MCF 10A (cell line): ENCODE measurements around the gene HAO2. TPM values are rescaled to one million over a fixed set of nuclear protein-coding genes. Genes with fewer than 3 reads are reported as not detected.

ENCODE experiments used
- BruUV-seq: library from RNA; stranded (reverse); fragments of 400-500 nt; replicated peaks from 2 replicates; lab custom pipeline; 2021; lab: Mats Ljungman, UMichigan
- CTCF ChIA-PET: fragments of 300-600 bp; sonication (Branson Sonifier 250); formaldehyde crosslinking; extraction: SDS; loops from one replicate; lab custom pipeline; 2021; ENCODE audit warnings: antibody characterized with exemption, inconsistent platforms; lab: Yijun Ruan, JAX
- POLR2A ChIA-PET: fragments of 300-600, 350-650 bp; sonication (Branson Sonifier 250); formaldehyde crosslinking; extraction: SDS; loops from one replicate; lab custom pipeline; 2020; ENCODE audit warnings: antibody characterized with exemption, inconsistent platforms; lab: Yijun Ruan, JAX
- DNase-seq: peaks from one replicate; pipeline ENCODE4 v3.0.0-alpha.2; 2018; ENCODE audit not compliant: unreplicated experiment
- H3K27ac Mint-ChIP-seq: one replicate; pipeline ENCODE4 v1.8.0; 2022; ENCODE audit warnings: mild to moderate bottlenecking, low read depth, mixed read lengths; ENCODE audit not compliant: unreplicated experiment
- H3K27me3 Mint-ChIP-seq: one replicate; pipeline ENCODE4 v1.8.0; 2022; ENCODE audit warnings: mixed read lengths; ENCODE audit not compliant: insufficient read depth, unreplicated experiment
- H3K36me3 Mint-ChIP-seq: one replicate; pipeline ENCODE4 v1.8.0; 2022; ENCODE audit warnings: mild to moderate bottlenecking, moderate library complexity, mixed read lengths; ENCODE audit not compliant: insufficient read depth, unreplicated experiment
- H3K4me1 Mint-ChIP-seq: one replicate; pipeline ENCODE4 v1.8.0; 2022; ENCODE audit warnings: mixed read lengths; ENCODE audit not compliant: insufficient read depth, unreplicated experiment
- H3K4me3 Mint-ChIP-seq: one replicate; pipeline ENCODE4 v1.8.0; 2022; ENCODE audit warnings: mild to moderate bottlenecking, moderate library complexity, mixed read lengths; ENCODE audit not compliant: unreplicated experiment
- H3K9me3 Mint-ChIP-seq: one replicate; pipeline ENCODE4 v1.8.0; 2022; ENCODE audit warnings: mixed read lengths; ENCODE audit not compliant: unreplicated experiment
- intact Hi-C: fragments of 100-400 bp; cut with micrococcal nuclease; formaldehyde crosslinking; loops from 2 replicates; pipeline ENCODE4 v1.14.1; 2022
- total RNA-seq: library from RNA; stranded (reverse); gene quantifications from 2 replicates; pipeline ENCODE4 v1.2.3, GENCODE V29; 2022
- TF ChIP-seq, protein P1 (sequence below): fragments of 200-600 bp; IDR thresholded peaks from one replicate; pipeline ENCODE4 v1.8.0; 2022; ENCODE audit warnings: antibody characterized with exemption, mild to moderate bottlenecking; ENCODE audit not compliant: unreplicated experiment

HAO2 gene
- total RNA-seq, 1 experiment from 2014 or later: not detected

DNA sequence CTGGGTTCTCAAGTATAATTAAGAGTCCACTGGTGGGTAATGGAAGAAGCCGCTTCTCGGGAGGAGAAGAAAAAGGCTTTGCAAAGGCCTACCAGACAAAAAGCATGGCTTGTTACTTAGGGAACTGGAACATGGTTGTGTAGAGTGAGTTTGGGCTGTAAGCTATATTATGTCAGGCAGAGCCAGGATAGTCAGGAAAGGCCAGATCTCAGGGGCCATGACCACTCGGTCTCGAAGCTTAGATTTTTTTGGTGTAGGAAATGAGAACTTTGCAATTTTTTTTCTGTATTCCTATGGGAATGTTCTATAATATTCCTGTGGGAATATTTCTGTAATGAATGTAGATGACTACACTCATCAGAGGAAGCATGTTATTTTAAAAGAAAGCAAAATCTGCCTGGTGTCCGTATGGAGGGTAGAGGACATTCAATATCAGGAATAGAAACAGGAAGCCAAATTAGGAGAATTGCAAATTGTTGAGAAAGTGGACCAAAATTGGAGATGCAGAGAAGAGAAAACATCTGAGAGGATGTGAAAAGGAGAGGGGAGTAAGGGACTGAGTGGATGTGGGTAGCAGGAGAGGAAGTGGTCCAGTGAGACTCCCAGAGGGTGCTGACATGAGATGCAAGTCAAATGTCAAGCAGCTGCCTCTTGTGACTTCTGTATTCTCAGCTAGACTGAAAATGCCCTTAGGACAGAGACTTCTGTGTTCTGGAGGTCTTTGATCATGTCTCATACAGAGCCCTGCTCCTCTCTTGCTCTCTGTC lies 45.2 kb upstream of the HAO2 start:
- H3K36me3 Mint-ChIP-seq: no peaks in the 10 kb centered on the region
- no peaks in the 10 kb centered on the region for H3K4me1 Mint-ChIP-seq
- no TSS peak for BruUV-seq
- ChIA-PET CTCF (interaction anchor here (0.8 kb wide), 1 partner anchor 8 kb away, joined by 3 read pairs; no protein-coding TSS in a partner anchor), POLR2A (no interaction called here)
- no peak for DNase-seq
- H3K4me3 Mint-ChIP-seq: no peak overlapping the region
- no peak overlapping the region for H3K27ac Mint-ChIP-seq
- H3K27me3 Mint-ChIP-seq: no peaks in the 10 kb centered on the region
- intact Hi-C loops: no loop called here
- TF ChIP-seq, protein P1, sequence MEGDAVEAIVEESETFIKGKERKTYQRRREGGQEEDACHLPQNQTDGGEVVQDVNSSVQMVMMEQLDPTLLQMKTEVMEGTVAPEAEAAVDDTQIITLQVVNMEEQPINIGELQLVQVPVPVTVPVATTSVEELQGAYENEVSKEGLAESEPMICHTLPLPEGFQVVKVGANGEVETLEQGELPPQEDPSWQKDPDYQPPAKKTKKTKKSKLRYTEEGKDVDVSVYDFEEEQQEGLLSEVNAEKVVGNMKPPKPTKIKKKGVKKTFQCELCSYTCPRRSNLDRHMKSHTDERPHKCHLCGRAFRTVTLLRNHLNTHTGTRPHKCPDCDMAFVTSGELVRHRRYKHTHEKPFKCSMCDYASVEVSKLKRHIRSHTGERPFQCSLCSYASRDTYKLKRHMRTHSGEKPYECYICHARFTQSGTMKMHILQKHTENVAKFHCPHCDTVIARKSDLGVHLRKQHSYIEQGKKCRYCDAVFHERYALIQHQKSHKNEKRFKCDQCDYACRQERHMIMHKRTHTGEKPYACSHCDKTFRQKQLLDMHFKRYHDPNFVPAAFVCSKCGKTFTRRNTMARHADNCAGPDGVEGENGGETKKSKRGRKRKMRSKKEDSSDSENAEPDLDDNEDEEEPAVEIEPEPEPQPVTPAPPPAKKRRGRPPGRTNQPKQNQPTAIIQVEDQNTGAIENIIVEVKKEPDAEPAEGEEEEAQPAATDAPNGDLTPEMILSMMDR: no peak
- no peaks in the 10 kb centered on the region for H3K9me3 Mint-ChIP-seq

DNA sequence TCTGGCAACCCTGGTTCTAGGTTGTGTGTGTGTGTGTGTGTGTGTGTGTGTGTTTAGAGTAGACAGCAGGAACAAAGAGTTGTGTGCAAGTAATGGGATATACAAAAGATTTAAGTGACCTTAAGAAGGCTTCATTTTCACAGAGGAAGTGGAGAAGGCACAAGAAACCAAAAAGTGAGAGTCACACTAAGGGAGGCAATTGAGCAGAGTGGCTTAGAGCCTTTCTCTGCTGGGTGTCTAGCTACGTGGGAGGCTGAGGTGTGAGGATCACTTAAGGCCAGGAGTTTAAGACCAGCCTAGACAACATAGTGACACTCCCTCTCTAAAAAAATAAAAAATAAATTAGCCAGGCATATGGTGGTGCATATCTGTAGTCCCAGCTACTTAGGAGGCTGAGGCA lies 44.4 kb upstream of the HAO2 start:
- Mint-ChIP-seq H3K4me1 (no peaks in the 10 kb centered on the region), H3K27ac (no peak overlapping the region), H3K4me3 (no peak overlapping the region), H3K27me3 (no peaks in the 10 kb centered on the region), H3K36me3 (no peaks in the 10 kb centered on the region), H3K9me3 (no peaks in the 10 kb centered on the region)
- no peak for DNase-seq
- CTCF ChIA-PET: interaction anchor here (1.4 kb wide), 1 partner anchor 43 kb away, joined by 3 read pairs; no protein-coding TSS in a partner anchor
- intact Hi-C loops: no loop called here
- POLR2A ChIA-PET: no interaction called here
- BruUV-seq: no TSS peak
- TF ChIP-seq, protein P1: no peak

DNA sequence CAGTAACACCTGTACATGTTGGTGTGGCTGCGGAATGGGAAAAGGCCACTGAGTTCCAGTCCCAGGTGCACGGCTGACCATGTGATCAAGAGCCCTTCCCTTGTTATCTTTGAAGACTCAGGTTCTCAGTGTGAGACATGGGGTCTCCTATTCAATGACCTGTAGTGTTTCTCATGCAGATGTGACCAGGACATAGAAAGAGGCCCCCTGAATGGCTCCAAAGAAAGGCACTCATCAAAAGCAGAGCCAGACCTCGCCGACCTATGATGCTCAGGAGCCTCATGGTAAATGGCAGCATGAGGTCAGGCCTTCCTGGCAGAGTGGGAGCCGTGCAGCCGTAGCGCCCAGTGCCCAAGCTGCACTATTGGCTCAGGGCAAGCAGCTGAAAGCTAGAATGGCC lies 42.3 kb upstream of the HAO2 start:
- Mint-ChIP-seq H3K4me1 (no peaks in the 10 kb centered on the region), H3K36me3 (no peaks in the 10 kb centered on the region), H3K27me3 (no peaks in the 10 kb centered on the region), H3K27ac (no peak overlapping the region), H3K9me3 (no peaks in the 10 kb centered on the region), H3K4me3 (no peak overlapping the region)
- no TSS peak for BruUV-seq
- TF ChIP-seq, protein P1: no peak
- intact Hi-C loops: no loop called here
- no peak for DNase-seq
- ChIA-PET CTCF (no interaction called here), POLR2A (no interaction called here)

DNA sequence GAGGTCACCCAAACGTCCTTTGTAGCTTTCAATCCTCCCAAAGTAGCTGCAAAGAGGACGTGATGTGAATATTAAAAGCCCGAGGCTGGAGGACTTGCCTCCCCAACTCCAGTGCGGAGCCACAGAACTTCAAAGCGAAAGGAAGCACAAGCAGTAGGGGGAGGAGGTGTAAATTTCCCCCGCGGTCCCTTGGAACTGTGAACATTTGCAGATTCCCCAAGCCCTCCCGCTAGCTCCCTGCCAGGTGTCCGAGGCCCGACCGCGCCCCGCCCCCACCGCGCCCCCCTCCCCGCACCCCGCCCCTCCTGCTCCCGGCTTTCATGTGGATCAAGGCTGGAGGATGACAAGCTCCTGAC lies 41.5 kb upstream of the HAO2 start:
- POLR2A ChIA-PET: no interaction called here
- intact Hi-C loops: no loop called here
- H3K9me3 Mint-ChIP-seq: no peaks in the 10 kb centered on the region
- no peaks in the 10 kb centered on the region for H3K4me1 Mint-ChIP-seq
- no peaks in the 10 kb centered on the region for H3K27me3 Mint-ChIP-seq
- H3K4me3 Mint-ChIP-seq: no peak overlapping the region
- TF ChIP-seq, protein P1: no peak
- no peak overlapping the region for H3K27ac Mint-ChIP-seq
- BruUV-seq: no TSS peak
- no peaks in the 10 kb centered on the region for H3K36me3 Mint-ChIP-seq
- CTCF ChIA-PET: interaction anchor here (0.8 kb wide), 1 partner anchor 485 kb away, joined by 4 read pairs; no protein-coding TSS in a partner anchor
- DNase-seq: no peak
